ENCODE results near the gene CORO2B.

DNA sequence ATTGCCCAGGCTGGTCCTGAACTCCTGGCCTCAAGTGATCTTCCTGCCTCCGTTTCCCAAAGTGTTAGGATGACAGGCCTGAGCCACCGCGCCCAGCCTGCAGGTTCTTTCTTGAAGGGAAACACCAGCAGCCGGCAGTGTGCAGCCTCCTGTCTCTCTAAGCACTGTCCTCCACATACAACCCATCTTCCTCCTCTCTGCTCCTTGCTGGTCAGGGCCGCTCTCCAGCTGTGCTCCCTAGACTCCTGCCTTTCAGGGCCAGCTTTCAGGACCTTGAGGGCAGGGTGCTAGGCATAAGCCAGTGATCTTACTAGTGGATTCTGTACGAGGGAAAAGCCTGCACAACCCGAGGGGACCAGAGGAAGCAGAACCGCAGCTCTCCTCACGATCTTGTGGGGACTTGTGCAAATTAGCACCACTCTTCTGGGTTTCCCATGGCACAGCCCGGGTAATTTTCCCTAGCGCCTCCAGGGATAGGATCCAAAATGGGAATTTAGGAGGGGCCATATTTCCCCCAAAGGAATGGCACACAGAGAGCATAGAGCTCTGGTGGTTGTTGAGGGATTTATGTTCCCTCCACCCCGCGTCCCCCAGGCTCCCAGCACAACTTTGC is 18.2 kb upstream of the CORO2B start:
- TF ChIP-seq RFX5 (IDR thresholded peaks at IDR 0.05; ENCODE audit: low read depth, low read length) (no peak), SAP30 (IDR thresholded peaks at IDR 0.05; ENCODE audit: borderline replicate concordance, insufficient read depth, low read depth, low read length, poor library complexity, severe bottlenecking) (no peak), TBL1XR1 (IDR thresholded peaks at IDR 0.05; ENCODE audit: low read length in 2 of 2) (no peak), ZNF589 (CRISPR knock-in tag; IDR thresholded peaks at IDR 0.05; ENCODE audit: low read depth) (no peak), CREM (IDR thresholded peaks at IDR 0.05; ENCODE audit: low read depth) (no peak)

All from K562 (cell line).